D721Med (cell line): ENCODE results near the gene PLCB3.

Experiments used
- DNase-seq: peaks from one replicate; pipeline ENCODE4 v3.0.0; 2011; ENCODE audit warnings: low spot score; ENCODE audit not compliant: insufficient read length
- FAIRE-seq: peaks from 2 replicates; lab custom pipeline; 2011; peaks lifted over from hg19 to GRCh38; lab: Jason Lieb, UNC
- TF ChIP-seq, protein P1 (sequence below): IDR thresholded peaks from 2 replicates; pipeline ENCODE4 v1.5.1; 2012; ENCODE audit warnings: mild to moderate bottlenecking, control low read depth; ENCODE audit not compliant: insufficient read depth; ENCODE audit errors: missing control alignments

The PLCB3 gene

GRCh38 chr11:64276653-64277431 lies 25.5 kb downstream of the PLCB3 start:
- TF ChIP-seq, protein P1, sequence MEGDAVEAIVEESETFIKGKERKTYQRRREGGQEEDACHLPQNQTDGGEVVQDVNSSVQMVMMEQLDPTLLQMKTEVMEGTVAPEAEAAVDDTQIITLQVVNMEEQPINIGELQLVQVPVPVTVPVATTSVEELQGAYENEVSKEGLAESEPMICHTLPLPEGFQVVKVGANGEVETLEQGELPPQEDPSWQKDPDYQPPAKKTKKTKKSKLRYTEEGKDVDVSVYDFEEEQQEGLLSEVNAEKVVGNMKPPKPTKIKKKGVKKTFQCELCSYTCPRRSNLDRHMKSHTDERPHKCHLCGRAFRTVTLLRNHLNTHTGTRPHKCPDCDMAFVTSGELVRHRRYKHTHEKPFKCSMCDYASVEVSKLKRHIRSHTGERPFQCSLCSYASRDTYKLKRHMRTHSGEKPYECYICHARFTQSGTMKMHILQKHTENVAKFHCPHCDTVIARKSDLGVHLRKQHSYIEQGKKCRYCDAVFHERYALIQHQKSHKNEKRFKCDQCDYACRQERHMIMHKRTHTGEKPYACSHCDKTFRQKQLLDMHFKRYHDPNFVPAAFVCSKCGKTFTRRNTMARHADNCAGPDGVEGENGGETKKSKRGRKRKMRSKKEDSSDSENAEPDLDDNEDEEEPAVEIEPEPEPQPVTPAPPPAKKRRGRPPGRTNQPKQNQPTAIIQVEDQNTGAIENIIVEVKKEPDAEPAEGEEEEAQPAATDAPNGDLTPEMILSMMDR: no peak
- DNase-seq: no peak
- FAIRE-seq: no peak

- DNase-seq (no peak), FAIRE-seq (no peak)
- TF ChIP-seq, protein P1: no peak
Measured at GRCh38 chr11:64278576-64279190, 27.4 kb downstream of the PLCB3 start.

DNA sequence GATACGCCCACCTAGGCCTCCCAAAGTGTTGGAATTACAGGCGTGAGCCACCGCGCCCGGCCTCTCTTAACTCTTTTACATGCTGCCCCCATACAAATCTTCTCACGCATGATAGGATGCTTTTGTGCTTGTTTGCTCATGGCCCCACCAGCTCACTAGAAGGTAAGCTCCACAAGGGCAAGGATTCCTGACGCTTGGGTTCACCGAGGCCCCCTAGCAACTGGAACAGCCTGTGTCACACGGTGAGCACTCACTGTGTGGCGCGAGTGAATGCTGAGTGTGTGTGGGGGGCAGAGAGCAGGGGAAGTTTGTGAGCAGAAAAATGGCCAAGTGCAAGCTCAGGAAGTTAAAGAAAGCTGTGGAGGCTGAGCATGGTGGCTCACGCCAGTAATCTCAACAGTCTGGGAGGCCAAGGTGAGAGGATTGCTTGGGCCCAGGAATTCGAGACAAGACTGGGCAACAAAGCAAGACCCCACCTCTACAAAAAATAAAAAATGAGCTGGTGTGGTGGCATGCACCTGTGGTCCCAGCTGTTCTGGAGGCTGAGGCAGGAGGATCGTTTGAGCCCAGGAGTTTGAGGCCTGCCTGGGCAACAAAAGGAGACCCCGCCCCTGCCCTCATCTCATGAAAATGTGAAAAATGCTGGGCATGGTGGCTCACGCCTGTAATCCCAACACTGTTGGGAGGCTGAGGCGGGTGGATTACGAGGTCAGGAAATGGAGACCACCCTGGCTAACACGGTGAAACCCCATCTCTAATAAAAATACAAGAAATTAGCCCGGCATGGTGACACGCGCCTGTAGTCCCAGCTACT lies 30.8 kb downstream of the PLCB3 start:
- no peak for FAIRE-seq
- DNase-seq: no peak
- TF ChIP-seq, protein P1: no peak

DNA sequence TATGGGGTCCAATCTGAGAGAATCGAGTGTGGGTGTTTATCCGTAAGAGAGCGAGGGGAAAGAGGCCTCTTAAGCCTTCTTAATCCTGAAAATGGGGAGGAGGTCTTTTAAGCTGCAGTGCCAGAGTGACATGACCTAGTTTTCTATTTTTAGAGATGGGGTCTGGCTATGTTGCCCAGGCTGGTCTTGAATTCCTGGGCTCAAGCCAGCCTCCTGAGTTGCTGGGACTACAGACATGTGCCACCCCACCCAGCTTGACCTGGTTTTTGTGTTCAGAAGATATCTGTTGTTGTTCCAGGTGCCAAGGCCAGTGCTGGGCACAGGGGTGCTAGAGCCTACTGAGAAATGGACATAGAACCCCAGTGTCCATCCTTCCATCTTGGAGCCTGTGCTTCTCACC lies 31.8 kb downstream of the PLCB3 start:
- TF ChIP-seq, protein P1: no peak
- no peak for DNase-seq
- FAIRE-seq: no peak

DNA sequence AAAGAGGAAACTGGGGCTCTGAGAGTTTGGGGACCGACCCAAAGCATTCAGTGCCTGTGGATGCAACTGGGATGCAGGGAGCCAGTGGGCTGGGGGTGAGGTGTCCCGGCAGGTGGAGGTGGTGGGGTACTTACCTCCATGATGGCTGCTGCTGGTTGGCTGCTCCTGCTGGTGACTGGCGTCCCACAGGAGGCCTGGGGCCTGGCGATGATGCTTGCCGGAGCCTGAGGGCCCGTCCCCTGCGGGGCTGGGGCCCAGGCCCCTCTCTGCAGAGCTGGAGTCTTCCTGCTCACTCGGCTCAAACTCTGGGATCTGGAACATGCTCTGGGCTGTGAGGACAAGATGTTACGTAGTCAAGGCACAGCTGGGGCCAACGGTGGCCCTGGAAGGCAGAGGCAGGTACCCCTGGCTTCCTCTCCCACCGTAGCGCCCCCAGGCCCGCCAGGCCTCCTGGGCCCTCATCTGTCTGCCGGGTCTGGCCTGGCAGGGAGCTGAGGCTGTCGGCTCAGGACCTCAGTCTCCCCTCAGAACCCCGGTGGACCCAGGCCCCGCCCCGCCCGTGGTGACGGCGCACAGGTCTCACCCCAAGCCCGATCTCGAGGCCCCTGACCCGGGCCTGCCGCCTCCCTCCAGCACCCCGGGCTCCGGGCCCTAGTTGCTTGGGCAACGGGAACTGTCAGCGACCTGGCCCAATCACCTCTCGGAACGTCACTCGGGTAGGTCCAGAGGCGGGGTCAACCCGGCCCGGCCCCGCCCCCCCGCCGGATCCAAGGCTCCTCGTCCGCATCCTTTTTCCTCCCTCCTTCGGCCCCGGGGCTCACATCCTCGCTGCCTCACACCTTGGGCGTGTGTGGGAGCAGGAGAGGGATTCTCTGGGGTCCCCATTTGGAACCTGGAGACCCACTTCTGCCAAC lies 33.0 kb downstream of the PLCB3 start, which contains the start of gene BAD:
TSS of gene BAD (minus strand) at position 618 of the 914 bp plus-strand sequence. CDS start at position 321, 297 bp downstream.
- DNase-seq (peak; percentile 96), FAIRE-seq (no peak)
- TF ChIP-seq, protein P1: no peak
